ENCODE results near the gene CHIC2.

GRCh38 chr4:53987761-53988171, 76.6 kb downstream of the CHIC2 start:
- TF ChIP-seq CTCF (IDR thresholded peaks at IDR 0.05; ENCODE audit: poor library complexity, severe bottlenecking) (no peak), SMC3 (conservative IDR thresholded peaks at IDR 0.05; ENCODE audit: poor library complexity) (no peak), POLR2AphosphoS5 (IDR thresholded peaks at IDR 0.05) (no peak), EP300 (conservative IDR thresholded peaks at IDR 0.05; ENCODE audit: poor library complexity, severe bottlenecking) (no peak)
